Stimulated activated CD8-positive, alpha-beta memory T cell treated with anti-CD3 and anti-CD28 coated beads, Interleukin-2, amount 100 ng/mL, for 1 hour (primary cell): ENCODE results near the gene CSF3.

Source experiments
- DNase-seq, 2 donors: peaks; one replicate each; pipeline ENCODE4 v3.0.0-alpha.2; 2020; ENCODE audit warnings: low read depth in 2 of 2

Gene CSF3, protein sequence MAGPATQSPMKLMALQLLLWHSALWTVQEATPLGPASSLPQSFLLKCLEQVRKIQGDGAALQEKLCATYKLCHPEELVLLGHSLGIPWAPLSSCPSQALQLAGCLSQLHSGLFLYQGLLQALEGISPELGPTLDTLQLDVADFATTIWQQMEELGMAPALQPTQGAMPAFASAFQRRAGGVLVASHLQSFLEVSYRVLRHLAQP

DNA sequence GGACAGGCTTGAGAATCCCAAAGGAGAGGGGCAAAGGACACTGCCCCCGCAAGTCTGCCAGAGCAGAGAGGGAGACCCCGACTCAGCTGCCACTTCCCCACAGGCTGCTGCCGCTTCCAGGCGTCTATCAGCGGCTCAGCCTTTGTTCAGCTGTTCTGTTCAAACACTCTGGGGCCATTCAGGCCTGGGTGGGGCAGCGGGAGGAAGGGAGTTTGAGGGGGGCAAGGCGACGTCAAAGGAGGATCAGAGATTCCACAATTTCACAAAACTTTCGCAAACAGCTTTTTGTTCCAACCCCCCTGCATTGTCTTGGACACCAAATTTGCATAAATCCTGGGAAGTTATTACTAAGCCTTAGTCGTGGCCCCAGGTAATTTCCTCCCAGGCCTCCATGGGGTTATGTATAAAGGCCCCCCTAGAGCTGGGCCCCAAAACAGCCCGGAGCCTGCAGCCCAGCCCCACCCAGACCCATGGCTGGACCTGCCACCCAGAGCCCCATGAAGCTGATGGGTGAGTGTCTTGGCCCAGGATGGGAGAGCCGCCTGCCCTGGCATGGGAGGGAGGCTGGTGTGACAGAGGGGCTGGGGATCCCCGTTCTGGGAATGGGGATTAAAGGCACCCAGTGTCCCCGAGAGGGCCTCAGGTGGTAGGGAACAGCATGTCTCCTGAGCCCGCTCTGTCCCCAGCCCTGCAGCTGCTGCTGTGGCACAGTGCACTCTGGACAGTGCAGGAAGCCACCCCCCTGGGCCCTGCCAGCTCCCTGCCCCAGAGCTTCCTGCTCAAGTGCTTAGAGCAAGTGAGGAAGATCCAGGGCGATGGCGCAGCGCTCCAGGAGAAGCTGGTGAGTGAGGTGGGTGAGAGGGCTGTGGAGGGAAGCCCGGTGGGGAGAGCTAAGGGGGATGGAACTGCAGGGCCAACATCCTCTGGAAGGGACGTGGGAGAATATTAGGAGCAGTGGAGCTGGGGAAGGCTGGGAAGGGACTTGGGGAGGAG, at the start of gene CSF3:
Gene CSF3 (plus strand): TSS at position 436 of the 993 bp plus-strand sequence. CDS start 35 bp downstream, at position 471.
- no peak for DNase-seq

DNA sequence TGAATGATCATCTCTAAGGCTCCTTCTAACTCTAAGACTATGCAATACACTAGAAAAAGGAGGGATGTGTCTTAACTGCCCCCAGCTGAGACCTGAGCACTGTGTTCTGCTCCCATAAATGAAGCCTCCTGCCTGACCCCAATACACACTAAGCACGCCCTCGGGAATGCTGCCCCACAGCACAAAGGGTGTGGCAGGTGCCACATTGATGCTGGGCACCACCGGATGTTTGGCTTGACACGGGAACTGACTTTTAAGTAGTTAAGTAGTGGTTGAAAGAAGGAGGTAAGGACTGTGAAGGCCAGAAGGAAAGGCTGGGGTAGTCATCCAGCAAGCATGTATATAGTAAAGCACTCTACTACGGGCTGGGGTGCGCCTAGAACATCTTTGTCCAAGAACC, 48.5 kb upstream of the CSF3 start:
- DNase-seq = no peak

DNA sequence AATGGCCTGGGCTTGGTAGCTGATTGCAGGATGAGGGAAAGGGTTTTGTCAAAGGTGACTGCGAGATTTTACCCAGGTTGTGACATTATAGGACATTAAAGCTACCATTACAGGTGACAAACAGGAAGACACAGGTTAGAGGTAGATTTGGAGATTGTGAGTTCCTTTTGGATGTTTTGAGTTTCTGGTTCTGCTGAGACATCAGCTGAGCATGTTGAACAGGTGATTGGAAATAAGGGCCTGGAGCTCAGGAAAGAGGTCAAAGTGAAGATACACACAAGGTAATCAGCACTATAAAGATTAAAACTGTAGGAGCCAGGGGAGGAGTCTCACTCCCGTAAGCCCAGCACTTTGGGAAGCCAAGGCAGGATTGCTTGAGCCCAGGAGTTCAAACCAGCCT, 46.5 kb upstream of the CSF3 start:
- no peak for DNase-seq

DNA sequence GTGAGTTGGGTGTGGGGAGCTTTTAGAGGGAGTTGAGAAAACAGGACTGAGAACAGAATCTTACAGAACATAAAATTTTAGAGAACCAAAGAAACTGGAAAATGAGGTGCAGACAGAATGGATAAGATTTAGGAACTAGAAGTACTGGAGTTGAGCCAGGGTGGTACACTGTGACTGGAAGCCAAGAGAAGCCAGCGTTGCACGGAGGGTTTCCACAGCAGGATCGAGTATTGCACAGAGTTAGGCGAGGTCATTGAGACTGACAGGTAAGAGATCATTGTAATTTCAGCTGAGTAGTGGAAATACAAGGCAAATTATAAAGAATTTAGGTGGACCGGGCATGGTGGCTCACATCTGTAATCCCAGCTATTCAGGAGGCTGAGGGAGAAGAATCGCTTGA, 45.9 kb upstream of the CSF3 start:
- DNase-seq = no peak

DNA sequence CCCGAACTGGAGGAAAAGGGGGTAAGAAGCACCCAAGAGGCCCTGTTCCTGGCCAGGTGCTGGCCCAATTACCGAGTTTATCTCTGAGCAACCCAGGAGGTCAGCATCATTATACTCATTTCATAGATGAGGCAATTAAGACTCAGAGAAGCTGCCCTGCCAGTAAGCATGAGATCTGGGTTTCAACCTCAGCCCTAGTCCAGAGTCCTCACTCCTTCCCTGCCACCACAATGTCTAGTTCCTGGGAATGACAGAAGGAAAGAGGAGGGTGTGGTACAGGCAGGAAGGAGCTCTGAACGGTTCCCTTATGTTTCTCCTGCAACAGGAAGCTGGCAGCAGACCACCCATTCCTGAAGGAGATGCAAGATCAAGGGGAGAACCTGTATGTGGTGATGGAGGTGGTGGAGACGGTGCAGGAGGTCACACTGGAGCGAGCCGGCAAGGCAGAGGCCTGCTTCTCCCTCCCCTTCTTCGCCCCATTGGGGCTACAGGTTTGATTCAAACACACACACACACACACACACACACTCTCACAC, 45.0 kb upstream of the CSF3 start:
- DNase-seq = no peak

DNA sequence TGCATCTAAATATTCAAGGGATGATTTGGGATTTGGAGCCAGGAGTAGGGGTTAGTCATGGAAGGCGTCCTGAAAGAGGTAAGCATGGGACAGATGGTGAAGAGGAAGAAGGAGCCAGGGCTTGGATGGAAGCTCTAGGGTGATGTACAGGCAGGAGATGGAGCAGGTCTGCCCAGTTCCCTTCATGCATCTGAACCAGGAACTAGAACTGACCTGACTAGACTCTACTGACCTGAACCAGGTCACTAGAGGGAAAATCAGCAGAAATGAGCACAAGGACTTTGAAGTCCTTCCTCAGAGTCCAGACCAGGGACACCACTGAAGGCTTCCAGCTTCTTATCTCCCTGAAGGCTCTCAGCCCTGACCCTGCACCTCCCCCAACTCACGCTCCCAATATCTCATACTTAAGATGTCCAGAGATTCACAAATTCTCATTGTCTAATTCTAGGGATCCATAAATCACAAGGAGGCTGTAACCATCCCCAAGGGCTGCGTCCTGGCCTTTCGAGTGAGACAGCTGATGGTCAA, 44.1 kb upstream of the CSF3 start:
- DNase-seq = no peak

DNA sequence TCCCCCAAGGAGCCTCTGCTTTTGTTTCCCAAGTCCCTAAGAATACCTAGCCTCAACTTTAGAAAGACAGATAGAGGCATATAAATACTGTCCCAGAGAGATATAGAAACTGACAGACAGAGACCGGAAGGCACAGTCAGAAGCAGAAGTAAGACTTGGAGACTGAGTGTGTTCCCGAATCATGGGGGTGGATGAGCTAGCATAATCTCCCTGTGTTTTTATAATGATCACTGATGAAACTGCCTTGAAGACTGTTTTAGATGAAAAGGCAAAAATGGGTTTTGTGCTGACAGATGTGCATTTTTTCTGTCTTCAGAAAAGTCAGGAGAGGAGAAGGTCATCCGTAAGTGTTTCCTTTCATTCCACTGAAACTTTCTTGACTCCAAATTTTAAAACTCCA, 43.0 kb upstream of the CSF3 start:
- no peak for DNase-seq

DNA sequence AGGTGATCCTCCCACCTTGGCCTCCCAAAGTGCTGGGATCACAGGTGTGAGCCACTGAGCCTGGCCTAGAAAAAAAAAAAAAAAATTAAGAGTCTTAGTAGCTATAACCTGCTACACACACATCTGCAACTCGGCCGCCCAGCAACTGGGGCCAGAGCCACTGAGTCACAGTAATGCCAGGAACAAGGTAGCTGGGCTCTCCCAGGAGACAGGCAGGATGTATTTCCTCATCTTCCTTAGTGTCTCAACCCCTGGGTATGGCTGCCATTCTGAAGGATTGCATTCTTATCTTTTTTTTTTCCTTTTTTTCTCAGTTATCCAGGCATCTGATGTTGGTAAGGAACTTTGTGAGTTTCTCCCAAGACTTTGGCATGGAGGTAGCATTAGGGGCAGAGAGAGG, 41.7 kb upstream of the CSF3 start:
- DNase-seq = no peak

DNA sequence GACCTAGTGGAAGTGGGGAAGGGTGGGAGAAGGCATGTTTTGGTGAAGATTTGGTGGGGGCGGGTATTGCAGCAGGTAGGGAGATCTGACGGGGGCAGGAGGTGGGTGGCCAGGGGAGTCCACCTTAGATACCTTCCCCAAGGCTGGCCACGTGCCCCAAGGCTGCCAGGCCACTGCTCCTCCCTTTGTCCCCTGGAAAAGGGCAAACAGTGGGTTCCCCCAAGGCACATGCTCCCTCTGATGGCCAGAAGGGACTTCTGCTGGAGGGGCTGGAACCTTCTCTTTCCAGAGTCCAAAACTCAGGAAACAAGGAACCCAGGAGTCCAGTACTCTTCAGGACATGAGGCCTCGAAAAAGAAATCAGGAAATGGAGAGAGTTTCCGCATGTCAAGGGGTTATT, 40.8 kb upstream of the CSF3 start:
- DNase-seq = no peak

DNA sequence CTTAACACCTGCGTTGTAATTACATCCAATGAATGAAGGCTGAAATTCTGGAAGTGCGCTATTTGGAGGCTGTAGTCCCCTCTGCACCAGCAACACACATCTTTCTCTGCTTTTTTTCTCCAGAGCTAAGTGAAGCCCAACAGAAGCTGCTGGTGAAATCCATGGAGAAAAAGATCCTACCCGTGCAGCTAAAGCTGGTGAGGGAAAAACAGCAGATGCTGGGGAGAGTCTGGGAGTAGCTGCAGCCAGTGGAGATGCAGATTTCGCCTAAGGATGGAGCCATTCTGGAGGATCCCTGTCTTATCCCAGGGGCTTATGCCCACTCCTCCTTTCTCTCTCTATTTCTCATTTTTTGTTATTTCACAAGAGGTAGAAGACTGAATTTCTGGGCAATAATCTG, 39.4 kb upstream of the CSF3 start:
- DNase-seq = no peak

DNA sequence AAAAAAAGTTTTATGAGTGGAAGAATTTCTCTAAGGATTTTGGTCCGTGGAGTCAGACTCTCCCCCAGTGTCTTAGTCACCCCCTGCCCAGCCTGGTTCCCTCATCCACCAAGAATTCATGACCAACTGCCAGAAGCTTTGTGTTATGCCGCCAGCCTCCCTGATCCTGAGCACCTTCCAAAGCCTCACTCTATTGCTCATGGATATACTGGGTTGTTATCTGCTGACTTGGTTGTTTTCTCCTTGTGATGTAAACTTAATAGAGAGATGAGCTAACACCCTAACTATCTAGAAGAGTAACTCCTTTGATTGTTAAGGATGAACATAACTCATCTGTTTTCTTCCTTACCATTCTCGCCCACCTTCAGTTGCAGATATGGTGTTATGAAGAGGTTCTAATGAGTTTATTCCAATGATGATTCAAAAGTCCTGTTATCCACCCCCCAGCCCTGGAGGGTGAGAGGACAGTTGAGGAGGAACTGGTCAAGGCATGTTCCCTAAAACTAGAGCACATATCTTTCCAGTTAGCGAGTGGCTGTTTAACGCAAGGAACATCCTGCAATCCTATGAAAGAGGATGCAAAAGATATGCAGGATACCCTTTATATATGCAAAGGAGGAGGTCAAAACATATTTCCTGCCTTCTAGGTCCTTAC, 36.1 kb upstream of the CSF3 start:
- DNase-seq = no peak

DNA sequence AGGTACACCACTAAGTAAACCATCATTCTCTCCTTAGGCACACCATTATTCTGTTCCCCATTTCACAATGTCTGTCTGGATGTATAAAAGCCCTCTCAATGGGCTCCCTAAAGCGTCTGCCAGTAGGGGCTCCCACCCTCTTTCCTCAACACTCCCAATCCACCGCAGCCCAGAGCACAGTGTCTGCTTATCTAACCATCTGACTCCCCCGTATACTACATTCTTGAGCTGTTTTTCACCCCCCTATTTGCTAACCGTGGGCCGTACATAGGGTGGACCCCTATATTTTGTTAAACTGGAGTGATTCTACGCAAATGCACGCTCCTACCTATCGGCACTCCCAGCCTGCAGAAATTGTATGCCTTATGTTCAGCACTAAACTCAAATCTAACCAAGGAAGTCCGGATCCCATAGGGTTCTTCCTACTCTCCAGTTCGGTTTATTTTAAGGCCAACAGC, 35.3 kb upstream of the CSF3 start:
- no peak for DNase-seq

DNA sequence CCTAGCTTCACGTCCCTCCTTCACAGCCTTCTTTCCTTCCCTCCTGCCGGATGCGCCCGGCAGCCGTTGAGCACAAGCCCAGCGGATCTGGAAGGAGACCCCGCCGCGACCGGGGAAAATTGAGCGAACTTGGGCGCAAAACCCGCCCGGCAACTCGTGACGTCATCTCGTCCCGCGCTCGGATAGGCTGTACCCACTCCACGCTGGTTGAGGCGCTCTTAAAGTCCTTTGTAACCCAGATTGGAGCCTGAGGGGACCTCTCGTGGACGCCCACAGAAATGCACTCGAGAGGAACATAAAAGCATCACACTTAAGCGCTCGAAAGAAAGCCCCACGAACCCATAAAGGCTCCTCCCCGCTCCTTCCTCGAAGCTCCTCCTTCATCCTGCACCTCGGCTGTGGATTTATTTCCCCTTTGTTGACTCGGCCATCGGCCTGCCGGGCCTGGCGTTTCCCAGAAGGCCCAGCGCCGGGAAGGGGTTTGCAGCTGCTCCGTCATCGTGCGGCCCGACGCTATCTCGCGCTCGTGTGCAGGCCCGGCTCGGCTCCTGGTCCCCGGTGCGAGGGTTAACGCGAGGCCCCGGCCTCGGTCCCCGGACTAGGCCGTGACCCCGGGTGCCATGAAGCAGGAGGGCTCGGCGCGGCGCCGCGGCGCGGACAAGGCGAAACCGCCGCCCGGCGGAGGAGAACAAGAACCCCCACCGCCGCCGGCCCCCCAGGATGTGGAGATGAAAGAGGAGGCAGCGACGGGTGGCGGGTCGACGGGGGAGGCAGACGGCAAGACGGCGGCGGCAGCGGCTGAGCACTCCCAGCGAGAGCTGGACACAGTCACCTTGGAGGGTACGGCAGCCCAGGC, 34.7 kb upstream of the CSF3 start, which contains the start of gene PSMD3:
Gene PSMD3 (plus strand): TSS at position 457 of the 856 bp plus-strand sequence. CDS start 164 bp downstream, at position 621.
- peak; percentile 93 for DNase-seq

DNA sequence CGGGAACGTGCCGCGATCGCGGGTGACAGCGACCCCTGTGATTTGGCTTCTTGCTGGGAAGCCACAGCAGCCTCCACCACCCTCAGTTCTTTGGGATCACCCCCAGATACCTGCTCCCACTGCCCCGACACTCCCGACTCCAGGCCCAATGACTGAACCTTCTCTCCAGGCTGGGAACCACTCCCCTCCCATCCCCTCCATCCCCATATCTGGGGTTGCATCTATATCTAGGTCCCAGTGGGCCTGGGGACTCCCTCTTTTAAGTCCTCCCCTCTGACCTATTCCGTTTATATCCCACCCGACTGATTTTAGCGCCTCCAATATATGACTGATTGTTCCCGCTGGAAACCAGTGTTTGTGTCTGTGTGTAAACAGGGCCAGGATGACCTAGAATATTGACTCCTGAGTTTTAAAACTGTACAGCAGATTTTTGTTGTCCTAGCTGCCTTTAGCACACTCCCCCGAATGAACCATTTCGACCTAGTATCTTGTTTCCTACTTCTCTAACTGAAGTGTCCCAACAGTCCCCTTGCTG, 34.0 kb upstream of the CSF3 start:
- DNase-seq = no peak

DNA sequence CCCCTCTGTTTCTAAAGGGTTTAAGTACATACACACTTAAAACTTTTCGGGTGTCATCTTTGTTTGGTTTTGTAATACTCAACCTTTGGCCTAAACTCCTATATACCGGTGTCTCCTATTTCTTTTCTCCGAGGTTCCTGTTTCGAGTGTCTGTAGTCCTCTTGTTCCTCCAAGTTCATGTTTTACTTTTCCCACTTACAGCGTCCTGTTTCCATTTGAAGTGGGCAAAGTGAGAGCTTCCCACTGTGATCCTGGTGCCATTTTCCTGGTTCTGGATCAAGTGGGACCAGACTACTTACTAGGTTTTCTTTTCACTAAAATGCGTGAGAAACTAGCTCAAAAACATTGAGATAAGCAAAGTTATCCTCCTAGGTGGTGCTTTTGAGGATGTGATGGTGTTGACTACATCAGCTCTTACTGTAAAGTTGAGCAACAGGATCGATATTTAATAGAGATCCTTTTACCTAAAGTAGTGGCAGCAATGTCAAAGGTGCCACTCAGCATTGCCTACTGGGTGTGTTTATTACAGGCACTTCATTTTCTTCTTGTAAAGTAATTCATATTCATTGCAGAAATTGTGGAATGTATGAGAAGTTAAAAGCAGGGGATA, 33.4 kb upstream of the CSF3 start:
- no peak for DNase-seq

DNA sequence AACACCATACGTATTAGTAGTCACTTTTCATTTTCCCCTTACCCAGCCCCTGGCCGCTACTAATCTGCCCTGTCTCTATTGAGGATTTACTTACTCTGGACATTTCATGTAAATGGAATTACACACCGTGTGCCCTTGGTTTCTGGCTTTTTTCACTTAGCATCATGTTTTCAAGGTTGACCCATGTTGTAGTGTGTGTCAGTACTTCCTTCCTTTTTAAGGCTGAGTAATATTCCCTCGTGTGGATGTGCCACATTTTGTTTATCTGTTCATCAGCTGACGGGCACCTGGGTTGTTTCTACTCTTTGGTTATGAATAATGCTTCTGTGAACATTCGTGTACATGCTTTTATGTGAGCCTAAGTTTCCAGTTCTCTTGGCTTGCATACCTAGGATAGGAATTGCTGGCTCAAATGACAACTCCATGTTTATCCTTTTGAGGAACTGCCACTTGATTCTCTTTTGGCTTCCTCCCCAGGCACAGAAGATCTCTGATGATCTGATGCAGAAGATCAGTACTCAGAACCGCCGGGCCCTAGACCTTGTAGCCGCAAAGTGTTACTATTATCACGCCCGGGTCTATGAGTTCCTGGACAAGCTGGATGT, 26.9 kb upstream of the CSF3 start:
- no peak for DNase-seq

DNA sequence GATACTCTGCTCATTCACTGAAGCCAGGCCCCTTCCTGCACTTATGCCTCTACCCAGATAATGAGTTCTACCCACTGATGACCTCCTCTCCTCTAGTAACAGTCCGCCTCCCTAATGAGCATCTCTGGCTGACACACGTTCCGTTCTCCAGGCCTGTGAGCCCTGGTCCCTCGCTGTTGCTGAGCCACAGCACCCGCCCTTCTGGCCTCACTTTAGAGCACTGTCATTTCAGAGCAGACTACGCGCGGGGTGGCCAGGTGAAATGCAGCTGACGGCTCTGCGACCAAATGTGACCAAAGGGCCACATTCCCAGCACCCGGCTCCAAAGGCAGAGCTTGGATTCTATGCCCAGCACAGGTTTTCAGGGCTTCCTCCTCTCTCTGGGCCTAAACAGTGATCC, 20.8 kb upstream of the CSF3 start:
- no peak for DNase-seq

DNA sequence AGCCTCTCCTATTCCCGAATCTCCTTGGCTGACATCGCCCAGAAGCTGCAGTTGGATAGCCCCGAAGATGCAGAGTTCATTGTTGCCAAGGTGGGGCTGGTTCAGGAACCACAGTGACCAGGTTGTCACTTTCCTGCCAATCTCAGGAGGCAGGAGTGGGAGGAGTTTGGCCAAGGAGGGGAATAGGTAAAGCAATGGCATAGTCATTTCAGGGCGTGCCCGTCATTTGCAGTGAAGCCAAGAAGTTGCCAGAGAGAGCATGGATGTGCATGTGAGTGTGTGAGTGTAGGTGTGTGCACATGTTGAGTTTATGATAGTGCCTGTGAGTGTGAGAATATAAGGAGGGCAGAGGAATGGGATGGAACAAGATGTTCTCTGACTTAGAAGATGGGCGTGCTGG, 19.8 kb upstream of the CSF3 start:
- DNase-seq = no peak

DNA sequence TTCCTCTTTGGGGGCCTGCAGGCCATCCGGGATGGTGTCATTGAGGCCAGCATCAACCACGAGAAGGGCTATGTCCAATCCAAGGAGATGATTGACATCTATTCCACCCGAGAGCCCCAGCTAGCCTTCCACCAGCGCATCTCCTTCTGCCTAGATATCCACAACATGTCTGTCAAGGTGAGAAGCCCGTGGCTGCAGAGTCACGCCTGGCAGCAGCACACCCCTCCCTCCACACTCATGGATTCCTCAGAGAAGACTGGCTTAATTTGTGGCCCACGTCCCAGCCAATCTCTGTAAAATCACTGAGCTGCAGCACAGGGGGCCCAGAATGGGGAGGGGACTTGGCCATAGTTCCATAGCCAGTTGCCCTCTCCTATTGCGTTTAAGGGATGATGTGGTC, 19.1 kb upstream of the CSF3 start:
- no peak for DNase-seq

DNA sequence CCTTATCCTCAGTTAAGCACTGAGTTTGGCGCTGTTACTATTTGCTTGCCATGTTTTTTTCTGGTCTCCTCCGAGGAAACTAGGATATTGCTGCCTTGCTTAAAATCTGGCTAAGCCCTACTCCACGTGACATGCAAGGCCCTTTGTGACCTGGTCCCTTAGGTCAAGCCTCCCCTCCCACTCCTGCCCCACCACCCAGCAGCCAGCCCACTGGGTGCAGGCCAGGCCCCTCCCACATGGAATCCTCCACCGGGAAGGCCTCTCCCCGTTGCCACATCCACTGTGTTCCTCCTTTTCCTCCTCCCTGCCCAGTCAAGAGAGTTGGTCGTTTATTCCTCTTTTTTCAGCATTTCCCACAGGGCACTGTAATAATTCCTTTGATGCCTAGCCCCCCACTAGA, 18.4 kb upstream of the CSF3 start:
- no peak for DNase-seq
